SU-DHL-6 (cell line): ENCODE measurements around the gene EIF1.
"Not testable (repeated sequence)": the region's sequence is repeated elsewhere in the genome, so short reads cannot be mapped to it uniquely, and the experiment has no call there.

Source experiments
- EZH2phosphoT487 ChIP-seq: fragments of 200-600 bp; sonication (generic), shearing (Covaris generic); conservative IDR thresholded peaks from 2 replicates; pipeline ENCODE4 v1.6.1; 2018; ENCODE audit warnings: mild to moderate bottlenecking, antibody characterized with exemption, low read length, moderate library complexity, mixed read lengths
- TF ChIP-seq, protein P1 (sequence below): fragments of 200-600 bp; sonication (generic); IDR thresholded peaks from one replicate; pipeline ENCODE4 v1.5.1; 2017; ENCODE audit warnings: antibody characterized with exemption, mild to moderate bottlenecking, low read length, moderate library complexity; ENCODE audit not compliant: insufficient read depth, poor library complexity, severe bottlenecking

- TF ChIP-seq, protein P1, sequence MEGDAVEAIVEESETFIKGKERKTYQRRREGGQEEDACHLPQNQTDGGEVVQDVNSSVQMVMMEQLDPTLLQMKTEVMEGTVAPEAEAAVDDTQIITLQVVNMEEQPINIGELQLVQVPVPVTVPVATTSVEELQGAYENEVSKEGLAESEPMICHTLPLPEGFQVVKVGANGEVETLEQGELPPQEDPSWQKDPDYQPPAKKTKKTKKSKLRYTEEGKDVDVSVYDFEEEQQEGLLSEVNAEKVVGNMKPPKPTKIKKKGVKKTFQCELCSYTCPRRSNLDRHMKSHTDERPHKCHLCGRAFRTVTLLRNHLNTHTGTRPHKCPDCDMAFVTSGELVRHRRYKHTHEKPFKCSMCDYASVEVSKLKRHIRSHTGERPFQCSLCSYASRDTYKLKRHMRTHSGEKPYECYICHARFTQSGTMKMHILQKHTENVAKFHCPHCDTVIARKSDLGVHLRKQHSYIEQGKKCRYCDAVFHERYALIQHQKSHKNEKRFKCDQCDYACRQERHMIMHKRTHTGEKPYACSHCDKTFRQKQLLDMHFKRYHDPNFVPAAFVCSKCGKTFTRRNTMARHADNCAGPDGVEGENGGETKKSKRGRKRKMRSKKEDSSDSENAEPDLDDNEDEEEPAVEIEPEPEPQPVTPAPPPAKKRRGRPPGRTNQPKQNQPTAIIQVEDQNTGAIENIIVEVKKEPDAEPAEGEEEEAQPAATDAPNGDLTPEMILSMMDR = not testable (repeated sequence)
- TF ChIP-seq EZH2phosphoT487 = not testable (repeated sequence)
These were observed 2.9 kb upstream of the EIF1 start for GRCh38 chr17:41685753-41686152.
